Smooth muscle cell (in vitro differentiated cells): ENCODE data around the gene CACNG3. TPM values are rescaled to one million over a fixed set of nuclear protein-coding genes. Genes with fewer than 3 reads are reported as not detected.

Experiments
- DNase-seq: peaks from one replicate; lab custom pipeline; 2025; ENCODE audit not compliant: unreplicated experiment; lab: John Stamatoyannopoulos, UW
- H2AFZ ChIP-seq: fragments of 200-600 bp; sonication (generic); 2 replicates; pipeline ENCODE4 v1.6.0; 2016; ENCODE audit warnings: antibody characterized with exemption, low read depth, mild to moderate bottlenecking
- H3F3A ChIP-seq: fragments of 200-600 bp; sonication (generic); 2 replicates; pipeline ENCODE4 v1.6.0; 2017; ENCODE audit warnings: antibody characterized with exemption, low read depth
- H3K27ac ChIP-seq: fragments of 200-600 bp; sonication (generic); 2 replicates; pipeline ENCODE4 v1.5.1; 2016; ENCODE audit warnings: low read depth, mild to moderate bottlenecking
- H3K27me3 ChIP-seq: fragments of 200-600 bp; sonication (generic); 2 replicates; pipeline ENCODE4 v1.6.1; 2016; ENCODE audit warnings: low read depth, mild to moderate bottlenecking
- H3K36me3 ChIP-seq: fragments of 200-600 bp; sonication (generic); 2 replicates; pipeline ENCODE4 v1.5.1; 2016; ENCODE audit warnings: low read depth
- H3K4me1 ChIP-seq: fragments of 200-600 bp; sonication (generic); 2 replicates; pipeline ENCODE4 v1.5.1; 2016; ENCODE audit warnings: low read depth
- H3K4me2 ChIP-seq: fragments of 200-600 bp; sonication (generic); 2 replicates; pipeline ENCODE4 v1.6.0; 2016; ENCODE audit warnings: mild to moderate bottlenecking
- H3K4me3 ChIP-seq: fragments of 200-600 bp; sonication (generic); 2 replicates; pipeline ENCODE4 v1.5.1; 2016; ENCODE audit warnings: mild to moderate bottlenecking
- H3K79me2 ChIP-seq: fragments of 200-600 bp; sonication (generic); 2 replicates; pipeline ENCODE4 v1.6.0; 2016; ENCODE audit warnings: low read depth, mild to moderate bottlenecking
- H3K9ac ChIP-seq: fragments of 200-600 bp; sonication (generic); 2 replicates; pipeline ENCODE4 v1.6.0; 2016; ENCODE audit warnings: low read depth
- H3K9me3 ChIP-seq: fragments of 200-600 bp; sonication (generic); replicated peaks from 2 replicates; pipeline ENCODE4 v1.5.1; 2016; ENCODE audit warnings: low read depth
- H4K20me1 ChIP-seq: fragments of 200-600 bp; sonication (generic); 2 replicates; pipeline ENCODE4 v1.6.0; 2016; ENCODE audit warnings: low read depth
- CTCF ChIP-seq: fragments of 200-600 bp; sonication (generic); IDR thresholded peaks from 2 replicates; pipeline ENCODE4 v1.5.1; 2017; ENCODE audit warnings: borderline replicate concordance, mild to moderate bottlenecking, antibody characterized with exemption; ENCODE audit not compliant: insufficient read depth, poor library complexity, severe bottlenecking
- WGBS: methylation state at CpG from one replicate; pipeline ENCODE4 v1.1.7; 2016; ENCODE audit warnings: low lambda C conversion rate; 5-methylcytosine and 5-hydroxymethylcytosine counted together
- polyA plus RNA-seq: library from polyadenylated mRNA; unstranded; fragments of >200 nt; fragmentation: Nextera tagmentation; extraction: Ambion mirVana; gene quantifications from 2 replicates; pipeline ENCODE4 v1.2.1, GENCODE V29; 2016
- small RNA-seq: library from RNA; depleted of rRNA; stranded (forward); fragments of <200 nt; gene quantifications from one replicate; pipeline ENCODE3, GENCODE V24; 2014
- total RNA-seq: library from RNA; depleted of rRNA; stranded (reverse); fragments of >200 nt; gene quantifications from 2 replicates; pipeline ENCODE4 v1.2.3, GENCODE V29; 2014

Gene CACNG3
- total and polyA plus RNA-seq, 2 experiments from 2014 or later: not detected

- no peak for DNase-seq
- Histone ChIP-seq H4K20me1 (no peaks in the 10 kb centered on the region), H3K79me2 (no peaks in the 10 kb centered on the region), H2AFZ (no peak overlapping the region), H3F3A (no peaks in the 10 kb centered on the region), H3K27ac (no peak overlapping the region), H3K9me3 (no peaks in the 10 kb centered on the region), H3K4me2 (no peak overlapping the region), H3K4me3 (no peak overlapping the region), H3K4me1 (no peaks in the 10 kb centered on the region), H3K27me3 (no peaks in the 10 kb centered on the region), H3K9ac (no peak overlapping the region), H3K36me3 (no peaks in the 10 kb centered on the region)
- WGBS: 76% methylated on average over 4 of the region's 4 CpGs
- no peak for TF ChIP-seq CTCF
Measured at GRCh38 chr16:24409045-24409444, 152.9 kb downstream of the CACNG3 start.

Small RNA genes lying within 50 kb of the gene (small RNA-seq; reads per million reads assigned to genes)
- not detected for gene RF00408
- not detected for gene RNU7-24P
